ENCODE data around the gene TENM3.
A peak's percentile ranks its signal among the peaks of the same experiment; 100 is the strongest.

Gene TENM3

DNA sequence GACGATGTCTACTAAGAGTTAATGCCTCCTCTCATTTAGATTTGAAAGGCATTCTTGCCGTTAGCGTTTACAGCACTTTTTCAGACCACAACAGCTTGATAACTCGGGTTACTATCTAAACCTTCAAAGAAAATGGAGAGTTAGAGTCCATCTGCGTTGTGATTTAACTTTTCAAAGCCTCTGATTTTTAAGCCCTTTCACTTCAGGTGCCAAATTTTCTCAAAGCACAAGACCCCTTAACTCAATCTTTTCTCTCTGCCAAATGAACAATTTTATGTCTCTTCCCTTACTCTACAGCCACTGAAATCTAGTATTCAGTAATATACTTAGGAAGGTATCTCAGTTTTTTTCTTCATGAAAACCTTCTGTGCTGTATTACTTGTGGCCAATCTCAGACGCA lies 310.5 kb downstream of the TENM3 start:
- Mint-ChIP-seq H3K4me1 (peaks cover 41% of the 10 kb centered on the region), H3K9me3 (no peaks in the 10 kb centered on the region), H3K27ac (peak overlapping the region; percentile 40 to 80 (median 75)), H3K4me3 (peak overlapping the region in 2 of 3 experiments; percentile 17 to 22), H3K36me3 (ENCODE audit: low read depth) (peaks cover 3% of the 10 kb centered on the region), H3K27me3 (ENCODE audit: low read depth) (peaks cover 3% of the 10 kb centered on the region)
- TF ChIP-seq, protein P1, sequence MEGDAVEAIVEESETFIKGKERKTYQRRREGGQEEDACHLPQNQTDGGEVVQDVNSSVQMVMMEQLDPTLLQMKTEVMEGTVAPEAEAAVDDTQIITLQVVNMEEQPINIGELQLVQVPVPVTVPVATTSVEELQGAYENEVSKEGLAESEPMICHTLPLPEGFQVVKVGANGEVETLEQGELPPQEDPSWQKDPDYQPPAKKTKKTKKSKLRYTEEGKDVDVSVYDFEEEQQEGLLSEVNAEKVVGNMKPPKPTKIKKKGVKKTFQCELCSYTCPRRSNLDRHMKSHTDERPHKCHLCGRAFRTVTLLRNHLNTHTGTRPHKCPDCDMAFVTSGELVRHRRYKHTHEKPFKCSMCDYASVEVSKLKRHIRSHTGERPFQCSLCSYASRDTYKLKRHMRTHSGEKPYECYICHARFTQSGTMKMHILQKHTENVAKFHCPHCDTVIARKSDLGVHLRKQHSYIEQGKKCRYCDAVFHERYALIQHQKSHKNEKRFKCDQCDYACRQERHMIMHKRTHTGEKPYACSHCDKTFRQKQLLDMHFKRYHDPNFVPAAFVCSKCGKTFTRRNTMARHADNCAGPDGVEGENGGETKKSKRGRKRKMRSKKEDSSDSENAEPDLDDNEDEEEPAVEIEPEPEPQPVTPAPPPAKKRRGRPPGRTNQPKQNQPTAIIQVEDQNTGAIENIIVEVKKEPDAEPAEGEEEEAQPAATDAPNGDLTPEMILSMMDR (IDR thresholded peaks at IDR 0.05; ENCODE audit: unreplicated experiment in 3 of 3) = no peak

DNA sequence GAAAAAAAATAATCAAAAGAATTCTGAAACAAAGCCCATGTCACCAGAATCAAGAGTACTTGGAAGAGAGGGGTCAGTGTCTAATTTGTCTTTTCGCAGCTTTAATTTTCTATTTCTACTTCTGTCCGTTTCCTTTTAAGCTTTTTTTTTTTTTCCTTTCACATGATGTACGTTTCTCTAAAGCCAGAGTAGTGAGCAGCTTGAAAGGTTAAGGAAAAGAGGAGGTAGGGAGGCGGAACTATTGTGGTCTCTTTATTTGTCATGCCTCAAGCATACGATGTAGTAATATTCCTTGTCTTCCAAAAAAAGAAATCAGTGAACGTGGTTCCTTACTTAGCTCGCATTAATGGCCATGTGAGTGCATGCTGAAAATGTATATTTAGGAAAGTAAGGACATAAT lies 311.5 kb downstream of the TENM3 start:
- TF ChIP-seq, protein P1 (IDR thresholded peaks at IDR 0.05; ENCODE audit: unreplicated experiment in 3 of 3) = no peak
- H3K4me1 Mint-ChIP-seq = peaks cover 34% of the 10 kb centered on the region
- no peaks in the 10 kb centered on the region for H3K9me3 Mint-ChIP-seq
- H3K27ac Mint-ChIP-seq = peak overlapping the region in 2 of 3 experiments; percentile 40 to 80
- H3K36me3 Mint-ChIP-seq (ENCODE audit: low read depth) = peaks cover 3% of the 10 kb centered on the region
- H3K27me3 Mint-ChIP-seq (ENCODE audit: low read depth) = peaks cover 3% of the 10 kb centered on the region
- peak overlapping the region in 1 of 3 experiments; percentile 33 for H3K4me3 Mint-ChIP-seq

DNA sequence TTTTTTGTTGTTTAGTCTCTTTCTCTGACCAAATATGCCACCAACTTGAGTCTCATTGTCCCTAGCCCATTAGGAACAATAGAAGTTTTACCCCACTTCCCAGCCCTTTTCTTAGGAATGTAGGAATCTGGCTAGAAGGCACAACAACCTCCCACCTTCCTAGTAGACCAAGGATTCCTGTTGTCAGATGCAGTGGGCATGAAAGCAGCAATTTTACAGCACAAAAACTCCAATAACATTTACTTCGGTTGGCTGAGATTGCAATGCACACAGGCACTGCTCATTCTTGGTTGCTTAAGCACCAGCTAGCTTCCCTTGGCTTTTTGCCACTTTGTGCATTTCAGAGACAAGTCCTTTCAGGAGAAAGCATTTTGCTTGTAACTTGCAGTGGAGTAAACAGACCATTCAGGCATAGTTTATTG lies 312.8 kb downstream of the TENM3 start:
- Mint-ChIP-seq H3K27me3 (ENCODE audit: low read depth) (peaks cover 3% of the 10 kb centered on the region), H3K36me3 (ENCODE audit: low read depth) (peaks cover 3% of the 10 kb centered on the region), H3K27ac (peak overlapping the region in 2 of 3 experiments; percentile 54 to 62), H3K4me3 (no peak overlapping the region), H3K4me1 (peaks cover 35% of the 10 kb centered on the region), H3K9me3 (no peaks in the 10 kb centered on the region)
- TF ChIP-seq, protein P1 (IDR thresholded peaks at IDR 0.05; ENCODE audit: unreplicated experiment in 3 of 3) = no peak

DNA sequence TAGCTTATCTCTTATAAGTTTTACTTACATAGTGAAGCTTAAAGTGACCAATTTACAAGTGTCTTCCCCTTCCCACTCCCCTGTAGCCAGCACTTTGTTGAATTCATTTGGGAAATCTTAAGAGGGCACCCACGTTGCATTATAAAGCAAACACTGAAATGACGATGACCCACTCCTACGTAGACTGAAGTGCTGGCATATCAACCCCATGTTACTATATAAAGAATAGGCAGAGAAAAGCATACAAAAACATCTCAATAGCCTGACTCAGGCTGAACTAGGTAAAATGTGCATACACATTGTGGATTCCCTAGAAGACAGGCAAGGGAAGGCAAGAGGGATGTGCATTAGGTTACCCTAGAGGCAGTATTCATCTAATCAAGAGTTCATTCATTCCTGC lies 313.4 kb downstream of the TENM3 start:
- Mint-ChIP-seq H3K9me3 (no peaks in the 10 kb centered on the region), H3K27ac (peak overlapping the region in 1 of 3 experiments; percentile 62), H3K36me3 (ENCODE audit: low read depth) (peaks cover 3% of the 10 kb centered on the region), H3K27me3 (ENCODE audit: low read depth) (peaks cover 3% of the 10 kb centered on the region), H3K4me3 (no peak overlapping the region), H3K4me1 (peaks cover 35% of the 10 kb centered on the region)
- TF ChIP-seq, protein P1 (IDR thresholded peaks at IDR 0.05; ENCODE audit: unreplicated experiment in 3 of 3) = no peak

DNA sequence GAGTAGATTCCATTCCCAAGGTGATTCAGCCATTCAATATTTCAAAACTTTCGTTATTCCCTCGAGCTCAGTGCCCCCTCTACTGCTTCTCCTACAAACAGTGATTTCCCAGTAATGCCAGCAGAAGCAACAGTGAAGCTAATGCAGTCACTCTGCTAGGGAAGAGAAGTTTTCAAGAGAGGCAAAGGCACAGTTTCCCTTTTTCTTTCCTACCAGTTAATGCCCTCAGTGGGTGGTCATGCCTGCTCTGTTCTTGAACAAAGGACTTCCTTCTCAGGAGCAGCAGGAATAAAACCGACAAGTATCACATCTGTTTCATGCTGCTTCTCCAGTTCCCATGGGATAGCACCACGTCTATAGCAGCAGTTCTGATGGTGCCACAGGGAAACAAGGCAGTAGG lies 317.2 kb downstream of the TENM3 start:
- Mint-ChIP-seq H3K27me3 (ENCODE audit: low read depth) (peaks cover 3% of the 10 kb centered on the region), H3K4me3 (no peak overlapping the region), H3K9me3 (no peaks in the 10 kb centered on the region)

DNA sequence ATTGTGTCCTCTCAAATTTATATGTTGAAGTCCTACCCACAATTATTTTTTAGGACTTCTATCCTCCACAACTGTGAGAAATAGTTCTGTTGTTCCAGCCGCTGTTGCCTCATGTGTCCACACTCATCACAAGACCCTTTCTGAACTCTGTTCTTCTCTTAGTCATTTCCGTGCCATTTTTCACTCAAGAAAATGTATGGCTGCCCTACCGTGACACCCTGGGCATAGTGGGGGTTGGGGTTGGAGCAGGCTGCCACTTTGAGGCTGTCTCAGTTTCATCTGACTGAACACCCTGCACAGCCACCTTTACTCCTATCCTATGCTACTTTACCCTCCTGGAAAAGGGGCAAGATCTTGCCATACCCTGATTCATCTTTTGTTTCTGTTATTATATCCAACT lies 319.1 kb downstream of the TENM3 start:
- Mint-ChIP-seq H3K9me3 (no peaks in the 10 kb centered on the region), H3K27ac (no peak overlapping the region), H3K4me3 (no peak overlapping the region), H3K36me3 (ENCODE audit: low read depth) (peaks cover 18% of the 10 kb centered on the region), H3K27me3 (ENCODE audit: low read depth) (peaks cover 3% of the 10 kb centered on the region), H3K4me1 (peaks cover 15% of the 10 kb centered on the region)
- TF ChIP-seq, protein P1 (IDR thresholded peaks at IDR 0.05; ENCODE audit: unreplicated experiment in 3 of 3) = no peak

More for the DNA sequence above, 317.2 kb downstream of the TENM3 start:
- peak overlapping the region in 1 of 3 experiments; percentile 15 for H3K27ac Mint-ChIP-seq
- TF ChIP-seq, protein P1 (IDR thresholded peaks at IDR 0.05; ENCODE audit: unreplicated experiment in 3 of 3) = peak in 1 of 3 experiments; percentile 9
- H3K4me1 Mint-ChIP-seq = peaks cover 21% of the 10 kb centered on the region
- peaks cover 15% of the 10 kb centered on the region for H3K36me3 Mint-ChIP-seq (ENCODE audit: low read depth)

Data from nephron (organoid).